Stimulated activated naive CD8-positive, alpha-beta T cell treated with anti-CD3 and anti-CD28 coated beads, Interleukin-15, Interleukin-2, amounts not matched to agents 100 ng/mL and 50 ng/mL, for 24 hours (primary cell): Measurements from ENCODE around the gene PSMG4.
A peak's percentile ranks its signal among the peaks of the same experiment; 100 is the strongest.

ENCODE experiments used
- H3K27ac Mint-ChIP-seq: one replicate; pipeline ENCODE4 v1.8.0; 2021; ENCODE audit warnings: mild to moderate bottlenecking, mixed read lengths
- H3K27me3 Mint-ChIP-seq: one replicate; pipeline ENCODE4 v1.8.0; 2021; ENCODE audit warnings: mixed read lengths
- H3K36me3 Mint-ChIP-seq: one replicate; pipeline ENCODE4 v1.8.0; 2021; ENCODE audit warnings: low read depth, mixed read lengths
- H3K4me1 Mint-ChIP-seq: one replicate; pipeline ENCODE4 v1.8.0; 2021; ENCODE audit warnings: low read depth, mixed read lengths
- H3K4me3 Mint-ChIP-seq: one replicate; pipeline ENCODE4 v1.8.0; 2021; ENCODE audit warnings: mild to moderate bottlenecking, mixed read lengths
- H3K9me3 Mint-ChIP-seq: one replicate; pipeline ENCODE4 v1.8.0; 2021; ENCODE audit warnings: mixed read lengths

Gene PSMG4

GRCh38 chr6:3258720-3259490 is at the start of gene PSMG4:
Gene PSMG4, plus strand, starts transcription at chr6:3258947. Its CDS starts 76 bp downstream, at chr6:3259023.
- Mint-ChIP-seq H3K4me1 (peaks cover 43% of the 10 kb centered on the region), H3K4me3 (peak within 1 kb of the TSS; percentile 100), H3K36me3 (peaks cover 37% of the 10 kb centered on the region), H3K27me3 (peaks cover 7% of the 10 kb centered on the region), H3K9me3 (peaks cover 4% of the 10 kb centered on the region), H3K27ac (peak within 1 kb of the TSS; percentile 97)

GRCh38 chr6:3209114-3210023 is 49.4 kb upstream of the PSMG4 start:
- Mint-ChIP-seq H3K27me3 (peaks cover 41% of the 10 kb centered on the region), H3K4me1 (peaks cover 43% of the 10 kb centered on the region), H3K9me3 (no peaks in the 10 kb centered on the region), H3K4me3 (peak overlapping the region; percentile 59), H3K36me3 (no peaks in the 10 kb centered on the region), H3K27ac (peak overlapping the region; percentile 88)

GRCh38 chr6:3210024-3210610 is 48.6 kb upstream of the PSMG4 start:
- H3K4me3 Mint-ChIP-seq, result no peak overlapping the region
- H3K27ac Mint-ChIP-seq, result peak overlapping the region; percentile 88
- H3K36me3 Mint-ChIP-seq, result no peaks in the 10 kb centered on the region

GRCh38 chr6:3211681-3212080 is 47.1 kb upstream of the PSMG4 start:
- peaks cover 32% of the 10 kb centered on the region for H3K4me1 Mint-ChIP-seq
- no peak overlapping the region for H3K4me3 Mint-ChIP-seq
- H3K36me3 Mint-ChIP-seq, result no peaks in the 10 kb centered on the region
- no peaks in the 10 kb centered on the region for H3K9me3 Mint-ChIP-seq
- peaks cover 44% of the 10 kb centered on the region for H3K27me3 Mint-ChIP-seq
- H3K27ac Mint-ChIP-seq, result no peak overlapping the region

More at GRCh38 chr6:3210024-3210610, 48.6 kb upstream of the PSMG4 start:
- H3K27me3 Mint-ChIP-seq, result peaks cover 42% of the 10 kb centered on the region
- H3K9me3 Mint-ChIP-seq, result no peaks in the 10 kb centered on the region
- H3K4me1 Mint-ChIP-seq, result peaks cover 37% of the 10 kb centered on the region

GRCh38 chr6:3212261-3212660 is 46.5 kb upstream of the PSMG4 start:
- Mint-ChIP-seq H3K9me3 (no peaks in the 10 kb centered on the region), H3K27me3 (peaks cover 42% of the 10 kb centered on the region), H3K4me1 (peaks cover 32% of the 10 kb centered on the region), H3K27ac (no peak overlapping the region), H3K36me3 (no peaks in the 10 kb centered on the region), H3K4me3 (no peak overlapping the region)

GRCh38 chr6:3213334-3213695 is 45.4 kb upstream of the PSMG4 start:
- H3K27me3 Mint-ChIP-seq, result peaks cover 50% of the 10 kb centered on the region
- H3K9me3 Mint-ChIP-seq, result no peaks in the 10 kb centered on the region
- no peak overlapping the region for H3K27ac Mint-ChIP-seq
- H3K36me3 Mint-ChIP-seq, result no peaks in the 10 kb centered on the region
- peaks cover 25% of the 10 kb centered on the region for H3K4me1 Mint-ChIP-seq
- no peak overlapping the region for H3K4me3 Mint-ChIP-seq

GRCh38 chr6:3214898-3215297 is 43.8 kb upstream of the PSMG4 start:
- Mint-ChIP-seq H3K4me3 (no peak overlapping the region), H3K9me3 (no peaks in the 10 kb centered on the region), H3K36me3 (no peaks in the 10 kb centered on the region), H3K27ac (no peak overlapping the region), H3K4me1 (peaks cover 13% of the 10 kb centered on the region), H3K27me3 (peaks cover 60% of the 10 kb centered on the region)

GRCh38 chr6:3217286-3217685 is 41.5 kb upstream of the PSMG4 start:
- Mint-ChIP-seq H3K4me1 (peaks cover 8% of the 10 kb centered on the region), H3K9me3 (no peaks in the 10 kb centered on the region), H3K36me3 (no peaks in the 10 kb centered on the region), H3K27ac (no peak overlapping the region), H3K27me3 (peaks cover 66% of the 10 kb centered on the region), H3K4me3 (no peak overlapping the region)

- H3K4me3 Mint-ChIP-seq, result no peak overlapping the region
- H3K27me3 Mint-ChIP-seq, result peaks cover 63% of the 10 kb centered on the region
- no peaks in the 10 kb centered on the region for H3K9me3 Mint-ChIP-seq
- no peak overlapping the region for H3K27ac Mint-ChIP-seq
- H3K4me1 Mint-ChIP-seq, result peaks cover 4% of the 10 kb centered on the region
- no peaks in the 10 kb centered on the region for H3K36me3 Mint-ChIP-seq
These were observed 40.5 kb upstream of the PSMG4 start for GRCh38 chr6:3218266-3218665.

GRCh38 chr6:3220366-3220765 is 38.4 kb upstream of the PSMG4 start:
- H3K27me3 Mint-ChIP-seq, result peaks cover 60% of the 10 kb centered on the region
- H3K9me3 Mint-ChIP-seq, result no peaks in the 10 kb centered on the region
- no peak overlapping the region for H3K4me3 Mint-ChIP-seq
- no peaks in the 10 kb centered on the region for H3K36me3 Mint-ChIP-seq
- H3K27ac Mint-ChIP-seq, result no peak overlapping the region
- peaks cover 4% of the 10 kb centered on the region for H3K4me1 Mint-ChIP-seq

- Mint-ChIP-seq H3K9me3 (no peaks in the 10 kb centered on the region), H3K4me3 (no peak overlapping the region), H3K4me1 (peaks cover 7% of the 10 kb centered on the region), H3K27me3 (peaks cover 61% of the 10 kb centered on the region), H3K27ac (no peak overlapping the region), H3K36me3 (no peaks in the 10 kb centered on the region)
These were observed 37.2 kb upstream of the PSMG4 start for GRCh38 chr6:3221578-3221977.

GRCh38 chr6:3222506-3223038 is 36.2 kb upstream of the PSMG4 start:
- H3K4me3 Mint-ChIP-seq, result no peak overlapping the region
- H3K27ac Mint-ChIP-seq, result peak overlapping the region; percentile 7
- H3K4me1 Mint-ChIP-seq, result peaks cover 11% of the 10 kb centered on the region
- H3K36me3 Mint-ChIP-seq, result no peaks in the 10 kb centered on the region
- H3K27me3 Mint-ChIP-seq, result peaks cover 59% of the 10 kb centered on the region
- no peaks in the 10 kb centered on the region for H3K9me3 Mint-ChIP-seq

GRCh38 chr6:3226042-3226441 is 32.7 kb upstream of the PSMG4 start:
- H3K4me1 Mint-ChIP-seq, result peaks cover 39% of the 10 kb centered on the region
- H3K9me3 Mint-ChIP-seq, result no peaks in the 10 kb centered on the region
- no peak overlapping the region for H3K27ac Mint-ChIP-seq
- no peaks in the 10 kb centered on the region for H3K36me3 Mint-ChIP-seq
- no peak overlapping the region for H3K4me3 Mint-ChIP-seq
- peaks cover 65% of the 10 kb centered on the region for H3K27me3 Mint-ChIP-seq

GRCh38 chr6:3226481-3227362 is 32.0 kb upstream of the PSMG4 start:
- peaks cover 69% of the 10 kb centered on the region for H3K27me3 Mint-ChIP-seq
- H3K4me3 Mint-ChIP-seq, result peak overlapping the region; percentile 72
- no peak overlapping the region for H3K27ac Mint-ChIP-seq
- peaks cover 43% of the 10 kb centered on the region for H3K4me1 Mint-ChIP-seq
- no peaks in the 10 kb centered on the region for H3K9me3 Mint-ChIP-seq
- H3K36me3 Mint-ChIP-seq, result no peaks in the 10 kb centered on the region
